H1 (cell line): ENCODE results near the gene ZIC3. TPM values are rescaled to one million over a fixed set of nuclear protein-coding genes. Genes with fewer than 3 reads are reported as not detected.

ENCODE experiments used
- CTCF ChIA-PET: fragments of 300-600 bp; sonication (Branson Sonifier 250); formaldehyde crosslinking; loops from one replicate; lab custom pipeline; 2021; ENCODE audit not compliant: partially characterized antibody; lab: Charles Lee
- POLR2A ChIA-PET: fragments of 300-600 bp; sonication (Branson Sonifier 250); formaldehyde crosslinking; loops from one replicate; lab custom pipeline; 2021; ENCODE audit warnings: inconsistent platforms; ENCODE audit not compliant: partially characterized antibody; lab: Charles Lee
- DNase-seq, 2 experiments: peaks; one replicate each; pipeline versions ENCODE4 v3.0.0 to v3.0.0-alpha.2; 2010 to 2022; ENCODE audit warnings: low spot score in 2 of 2, low read depth in 1 of 2, mixed read lengths in 1 of 2
- FAIRE-seq: peaks from 2 replicates; lab custom pipeline; 2011; peaks lifted over from hg19 to GRCh38; lab: Jason Lieb, UNC
- H2AFZ ChIP-seq: 2 replicates; pipeline ENCODE4 v1.8.1; 2012; ENCODE audit warnings: low read length, inconsistent platforms
- H2AK5ac ChIP-seq: 2 replicates; pipeline ENCODE4 v1.6.1; 2013; ENCODE audit warnings: low read depth, low read length
- H2BK120ac ChIP-seq: replicated peaks from 2 replicates; pipeline ENCODE3; 2013; ENCODE audit warnings: low read depth, low read length, inconsistent platforms
- H2BK12ac ChIP-seq: 2 replicates; pipeline ENCODE4 v1.6.1; 2013; ENCODE audit warnings: low read depth, low read length
- H2BK15ac ChIP-seq: 2 replicates; pipeline ENCODE4 v1.6.1; 2013; ENCODE audit warnings: low read length
- H2BK20ac ChIP-seq: 2 replicates; pipeline ENCODE4 v1.6.1; 2013; ENCODE audit warnings: low read length
- H2BK5ac ChIP-seq: 2 replicates; pipeline ENCODE4 v1.6.1; 2013; ENCODE audit warnings: low read depth, low read length
- H3K14ac ChIP-seq: 2 replicates; pipeline ENCODE4 v1.6.1; 2013; ENCODE audit warnings: inconsistent platforms; ENCODE audit not compliant: insufficient read length
- H3K18ac ChIP-seq: 2 replicates; pipeline ENCODE4 v1.6.1; 2013; ENCODE audit warnings: low read length; ENCODE audit errors: extremely low read depth
- H3K23ac ChIP-seq: 2 replicates; pipeline ENCODE4 v1.6.1; 2013; ENCODE audit warnings: inconsistent platforms; ENCODE audit not compliant: insufficient read length
- H3K23me2 ChIP-seq: 2 replicates; pipeline ENCODE4 v1.6.1; 2013; ENCODE audit warnings: low read depth, low read length
- H3K27ac ChIP-seq: 2 replicates; pipeline ENCODE4 v1.6.1; 2011; ENCODE audit warnings: low read depth, low read length, inconsistent platforms
- H3K27me3 ChIP-seq, 4 experiments: replicated peaks in 1 of 4; 1 replicate in 1 of 4; 2 replicates in 3 of 4; pipeline versions ENCODE4 v1.6.1 to v1.8.1; 2011 to 2013; ENCODE audit warnings: low read length in 3 of 4, mild to moderate bottlenecking in 3 of 4, inconsistent platforms in 2 of 4, mixed read lengths in 2 of 4, moderate library complexity in 1 of 4; ENCODE audit not compliant: control insufficient read depth in 3 of 4, insufficient read depth in 3 of 4; ENCODE audit errors: extremely low read depth in 1 of 4
- H3K36me3 ChIP-seq, 4 experiments: 2 replicates each; pipeline versions ENCODE4 v1.6.1 to v1.8.1; 2011 to 2013; ENCODE audit warnings: mild to moderate bottlenecking in 4 of 4, low read length in 3 of 4, moderate library complexity in 2 of 4, control low read depth in 1 of 4, inconsistent platforms in 1 of 4; ENCODE audit not compliant: insufficient read depth in 4 of 4, control insufficient read depth in 2 of 4
- H3K4ac ChIP-seq: replicated peaks from 2 replicates; pipeline ENCODE3; 2013; ENCODE audit warnings: low read length, low read depth, mixed read lengths, inconsistent platforms; ENCODE audit not compliant: insufficient read length
- H3K4me1 ChIP-seq, 4 experiments: replicated peaks in 1 of 4; 1 replicate in 1 of 4; 2 replicates in 3 of 4; pipeline versions ENCODE4 v1.6.1 to v1.8.1; 2011 to 2013; ENCODE audit warnings: low read length in 3 of 4, inconsistent platforms in 2 of 4, mixed read lengths in 1 of 4; ENCODE audit not compliant: insufficient read depth in 4 of 4, control insufficient read depth in 3 of 4
- H3K4me2 ChIP-seq, 2 experiments: 2 replicates each; pipeline versions ENCODE4 v1.6.1 to v1.8.1; 2011 to 2013; ENCODE audit warnings: low read depth in 2 of 2, low read length in 2 of 2, control low read depth in 1 of 2, inconsistent platforms in 1 of 2, mild to moderate bottlenecking in 1 of 2; ENCODE audit not compliant: insufficient read depth in 1 of 2
- H3K4me3 ChIP-seq, 4 experiments: fragments of 200-600, 300-600 bp in 1 of 4; sonication (generic), shearing (Covaris generic), sonication (Bioruptor Twin) in 1 of 4; 2 replicates each; pipeline versions ENCODE4 v1.5.1 to v1.8.1; 2011 to 2016; ENCODE audit warnings: low read length in 4 of 4, low read depth in 3 of 4, control low read depth in 2 of 4, inconsistent platforms in 2 of 4, mild to moderate bottlenecking in 2 of 4, mixed read lengths in 1 of 4, moderate library complexity in 1 of 4; ENCODE audit not compliant: insufficient read depth in 2 of 4; ENCODE audit errors: extremely low read depth in 1 of 4
- H3K56ac ChIP-seq: replicated peaks from 2 replicates; pipeline ENCODE3; 2013; ENCODE audit warnings: low read depth, mild to moderate bottlenecking, mixed read lengths, low read length, inconsistent platforms; ENCODE audit not compliant: insufficient read length
- H3K79me1 ChIP-seq: 2 replicates; pipeline ENCODE4 v1.6.1; 2013; ENCODE audit warnings: low read depth, low read length, control low read depth
- H3K79me2 ChIP-seq, 2 experiments: 2 replicates each; pipeline versions ENCODE4 v1.6.1 to v1.8.1; 2012 to 2013; ENCODE audit warnings: low read length in 2 of 2, mild to moderate bottlenecking in 2 of 2, inconsistent platforms in 1 of 2; ENCODE audit not compliant: insufficient read depth in 2 of 2, control insufficient read depth in 1 of 2
- H3K9ac ChIP-seq, 4 experiments: replicated peaks in 1 of 4; 1 replicate in 1 of 4; 2 replicates in 3 of 4; pipeline versions ENCODE4 v1.6.1 to v1.8.1; 2011 to 2013; ENCODE audit warnings: low read depth in 3 of 4, low read length in 3 of 4, control low read depth in 2 of 4, mild to moderate bottlenecking in 2 of 4, moderate library complexity in 2 of 4, inconsistent platforms in 1 of 4; ENCODE audit errors: extremely low read depth in 1 of 4
- H3K9me3 ChIP-seq, 2 experiments: 2 replicates each; pipeline versions ENCODE4 v1.6.1 to v1.8.1; 2012 to 2013; ENCODE audit warnings: mild to moderate bottlenecking in 2 of 2, moderate library complexity in 2 of 2, control low read depth in 1 of 2, inconsistent platforms in 1 of 2, low read depth in 1 of 2, low read length in 1 of 2, mixed read lengths in 1 of 2; ENCODE audit not compliant: insufficient read depth in 2 of 2
- H4K20me1 ChIP-seq, 2 experiments: replicated peaks in 1 of 2; 2 replicates each; pipeline versions ENCODE3 to v1.8.1; 2011 to 2013; ENCODE audit warnings: inconsistent platforms in 2 of 2, low read length in 2 of 2, mild to moderate bottlenecking in 1 of 2; ENCODE audit not compliant: insufficient read depth in 2 of 2, control insufficient read depth in 1 of 2
- H4K5ac ChIP-seq: 2 replicates; pipeline ENCODE4 v1.6.1; 2013; ENCODE audit warnings: low read length, low read depth, mixed read lengths, inconsistent platforms; ENCODE audit not compliant: insufficient read length
- H4K8ac ChIP-seq: 2 replicates; pipeline ENCODE4 v1.8.0; 2013; ENCODE audit warnings: mild to moderate bottlenecking, moderate library complexity, low read length, inconsistent platforms; ENCODE audit not compliant: insufficient read depth; ENCODE audit errors: extremely low read depth
- H4K91ac ChIP-seq: replicated peaks from 2 replicates; pipeline ENCODE3; 2013; ENCODE audit warnings: low read length, mixed read lengths, inconsistent platforms; ENCODE audit not compliant: insufficient read length
- CTBP2 ChIP-seq: IDR thresholded peaks from 2 replicates; pipeline ENCODE4 v1.7.0; 2011; ENCODE audit warnings: borderline replicate concordance, mild to moderate bottlenecking, moderate library complexity, mixed read lengths, low read length; ENCODE audit not compliant: insufficient read depth, insufficient read length
- PHF8 ChIP-seq: fragments of 200-600 bp; sonication (generic); conservative IDR thresholded peaks from 2 replicates; pipeline ENCODE4 v1.7.1; 2012; ENCODE audit warnings: low read depth, mild to moderate bottlenecking, inconsistent platforms, low read length, moderate library complexity
- RBBP5 ChIP-seq: IDR thresholded peaks from 2 replicates; pipeline ENCODE4 v1.7.1; 2012; ENCODE audit warnings: low read depth, mild to moderate bottlenecking, inconsistent platforms, low read length, moderate library complexity, borderline replicate concordance
- WGBS, 2 experiments: shearing (Covaris generic) in 1 of 2; methylation state at CpG; one replicate each; pipeline versions ENCODE4 v1.1.6 to v1.1.7; 2013 to 2015; ENCODE audit warnings: low lambda C conversion rate in 2 of 2, mixed read lengths in 2 of 2, inconsistent platforms in 1 of 2, low coverage in 1 of 2, missing lambda C conversion rate in 1 of 2; ENCODE audit not compliant: insufficient replicate concordance in 2 of 2, insufficient coverage in 1 of 2, insufficient read length in 1 of 2; ENCODE audit errors: extremely low coverage in 1 of 2, missing lambda C conversion rate in 1 of 2; 5-methylcytosine and 5-hydroxymethylcytosine counted together
- polyA plus RNA-seq, 7 experiments: library from polyadenylated mRNA; depleted of rRNA in 3 of 7; stranded (reverse) in 5 of 7; unstranded in 2 of 7; fragments of >200 nt in 5 of 7; fragments of 200-250 nt in 2 of 7; gene quantifications; 1 replicate in 5 of 7; 2 replicates in 1 of 7; 4 replicates in 1 of 7; pipeline versions ENCODE4 v1.2.1 to v1.2.3, GENCODE V29; 2011 to 2013; ENCODE audit warnings: missing spikeins in 2 of 7, mixed read lengths in 2 of 7
- total RNA-seq: library from RNA; stranded (reverse); fragmentation: NEBNext Ultra II Directional; extraction: Animal tissue kit (Norgen Biotek cat#: 25700); gene quantifications from 2 replicates; pipeline ENCODE4 v1.2.1, GENCODE V29; 2021
- TF ChIP-seq, protein P1 (sequence below): IDR thresholded peaks from 2 replicates; pipeline ENCODE4 v1.6.1; 2011; ENCODE audit warnings: low read length, improper control_type of control experiment
- TF ChIP-seq, protein P2 (sequence below): IDR thresholded peaks from 2 replicates; pipeline ENCODE4 v1.6.1; 2012; ENCODE audit warnings: inconsistent platforms

ZIC3 gene
- total and polyA plus RNA-seq, 2 of the 8 experiments (the other 6 are each of a cell fraction or from before 2014, with no cell fraction given) = 53.7 to 73.1 TPM

DNA sequence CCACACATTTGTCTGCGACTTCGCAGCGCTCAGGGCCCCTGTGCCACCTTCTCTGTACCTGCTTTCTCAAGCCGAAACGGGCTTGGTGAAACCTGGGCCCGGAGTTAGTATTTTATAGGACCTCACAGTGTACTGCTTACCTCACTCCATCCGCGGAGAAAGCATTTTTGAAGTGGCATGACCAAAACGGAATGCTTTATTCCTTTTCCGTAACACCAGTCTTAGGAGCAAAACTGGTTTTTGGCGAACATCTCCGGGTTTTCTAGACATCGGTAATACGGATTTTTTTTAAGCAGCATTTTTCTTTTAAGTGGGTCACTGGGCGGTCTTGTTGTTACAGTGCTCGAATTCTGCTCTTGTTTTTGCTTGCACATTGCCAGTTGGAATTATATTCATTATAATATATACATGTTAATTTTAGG is 3.6 kb downstream of the ZIC3 start:
- Histone ChIP-seq H3K36me3 (peaks cover 0 to 68% (median 10%) of the 10 kb centered on the region in 4 experiments; a peak in 6 of 8 replicates), H3K4ac (peak overlapping the region; percentile 91), H4K8ac (no peak overlapping the region), H2BK12ac (no peak overlapping the region), H3K14ac (no peak overlapping the region), H3K4me1 (peaks cover 0 to 8% (median 4%) of the 10 kb centered on the region in 4 experiments; a peak in 4 of 7 replicates), H3K56ac (no peak overlapping the region), H2BK15ac (no peak overlapping the region), H3K23ac (no peak overlapping the region), H2BK5ac (no peak overlapping the region), H3K18ac (no peak overlapping the region; the same call in 1 of the 2 replicates), H3K79me2 (peaks cover 20 to 72% of the 10 kb centered on the region in 2 experiments), H3K23me2 (peaks cover 12% of the 10 kb centered on the region), H3K79me1 (no peaks in the 10 kb centered on the region), H3K4me2 (peak overlapping the region; percentile 65 to 99), H4K20me1 (peaks cover 2 to 5% of the 10 kb centered on the region in 2 experiments), H4K5ac (no peak overlapping the region), H4K91ac (no peak overlapping the region), H3K4me3 (peak overlapping the region; percentile 61 to 96 (median 80)), H2AFZ (no peak overlapping the region), H3K9ac (peak overlapping the region; percentile 29 to 69 (median 48); a peak in 6 of 7 replicates), H2BK120ac (no peak overlapping the region), H3K9me3 (no peaks in the 10 kb centered on the region), H3K27me3 (no peaks in the 10 kb centered on the region), H2AK5ac (no peak overlapping the region), H2BK20ac (no peak overlapping the region), H3K27ac (no peak overlapping the region)
- 2% methylated on average over 16 of the region's 16 CpGs; no CpG with 5 or more reads in 1 of the 2 experiments for WGBS, 2 experiments
- POLR2A ChIA-PET = interaction anchor here (1.4 to 7.3 kb wide), 2 partner anchors 21 to 356 kb away, joined by 4 to 105 read pairs; no protein-coding TSS in a partner anchor
- DNase-seq (no peak), FAIRE-seq (no peak)
- TF ChIP-seq PHF8 (no peak), RBBP5 (no peak), CTBP2 (no peak)
- TF ChIP-seq, protein P1, sequence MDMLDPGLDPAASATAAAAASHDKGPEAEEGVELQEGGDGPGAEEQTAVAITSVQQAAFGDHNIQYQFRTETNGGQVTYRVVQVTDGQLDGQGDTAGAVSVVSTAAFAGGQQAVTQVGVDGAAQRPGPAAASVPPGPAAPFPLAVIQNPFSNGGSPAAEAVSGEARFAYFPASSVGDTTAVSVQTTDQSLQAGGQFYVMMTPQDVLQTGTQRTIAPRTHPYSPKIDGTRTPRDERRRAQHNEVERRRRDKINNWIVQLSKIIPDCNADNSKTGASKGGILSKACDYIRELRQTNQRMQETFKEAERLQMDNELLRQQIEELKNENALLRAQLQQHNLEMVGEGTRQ = no peak
- TF ChIP-seq, protein P2, sequence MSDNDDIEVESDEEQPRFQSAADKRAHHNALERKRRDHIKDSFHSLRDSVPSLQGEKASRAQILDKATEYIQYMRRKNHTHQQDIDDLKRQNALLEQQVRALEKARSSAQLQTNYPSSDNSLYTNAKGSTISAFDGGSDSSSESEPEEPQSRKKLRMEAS = no peak
- CTCF ChIA-PET = no interaction called here
